K562 (cell line): ENCODE results near the gene PPM1G. TPM values are rescaled to one million over a fixed set of nuclear protein-coding genes. Genes with fewer than 3 reads are reported as not detected.

ENCODE experiments used
- CBX1 ChIP-seq: sonication (generic); IDR thresholded peaks from 2 replicates; pipeline ENCODE4 v1.6.1; 2016; ENCODE audit warnings: antibody characterized with exemption, low read depth, mild to moderate bottlenecking
- CTBP1 ChIP-seq: fragments of 450-650 bp; IDR thresholded peaks from 2 replicates; pipeline ENCODE4 v1.6.1; 2016; ENCODE audit warnings: borderline replicate concordance
- E4F1 ChIP-seq: fragments of 250-450 bp; sonication (Bioruptor Pico); IDR thresholded peaks from 2 replicates; pipeline ENCODE4 v1.5.0; 2021; ENCODE audit warnings: mild to moderate bottlenecking, borderline replicate concordance
- EP400 ChIP-seq: fragments of 450-650 bp; IDR thresholded peaks from 2 replicates; pipeline ENCODE4 v1.6.1; 2017; ENCODE audit warnings: antibody characterized with exemption, mild to moderate bottlenecking, moderate library complexity
- FOS ChIP-seq: IDR thresholded peaks from 3 replicates; pipeline ENCODE4 v1.6.1; 2011; ENCODE audit not compliant: insufficient read length; ENCODE audit errors: extremely low read depth
- HCFC1 ChIP-seq: IDR thresholded peaks from 2 replicates; pipeline ENCODE4 v1.6.1; 2012; ENCODE audit warnings: low read depth, low read length, improper control_type of control experiment
- HNRNPLL ChIP-seq: fragments of 200-400 bp; formaldehyde crosslinking; IDR thresholded peaks from 2 replicates; pipeline ENCODE4 v1.6.1; 2017; ENCODE audit warnings: low read length, low read depth, mild to moderate bottlenecking; ENCODE audit not compliant: poor library complexity, severe bottlenecking
- LCOR ChIP-seq: sonication (generic); formaldehyde crosslinking; IDR thresholded peaks from 2 replicates; pipeline ENCODE4 v1.8.0; 2022; ENCODE audit warnings: mild to moderate bottlenecking, missing genetic modification reagents
- MAFG ChIP-seq: fragments of 450-650 bp; conservative IDR thresholded peaks from 2 replicates; pipeline ENCODE4 v1.6.1; 2016; ENCODE audit warnings: missing genetic modification characterization, missing compliant biosample characterization
- MCM5 ChIP-seq: fragments of 450-650 bp; IDR thresholded peaks from 2 replicates; pipeline ENCODE4 v1.6.1; 2016; ENCODE audit warnings: low read depth
- MLX ChIP-seq, 2 experiments: fragments of 450-650 bp in 1 of 2; sonication (generic) in 1 of 2; formaldehyde crosslinking; conservative IDR thresholded peaks; 2 replicates each; pipeline versions ENCODE4 v1.4.0 to v1.8.1; 2020 to 2022; ENCODE audit warnings: mild to moderate bottlenecking in 1 of 2, missing genetic modification reagents in 1 of 2
- NR3C1 ChIP-seq: sonication (generic); formaldehyde crosslinking; IDR thresholded peaks from 2 replicates; pipeline ENCODE4 v1.8.1; 2022; ENCODE audit warnings: missing genetic modification reagents
- NRF1 ChIP-seq, 2 experiments: fragments of 450-650 bp; IDR thresholded peaks in 1 of 2; conservative IDR thresholded peaks in 1 of 2; 2 replicates each; pipeline ENCODE4 v1.6.1; 2014; ENCODE audit warnings: mild to moderate bottlenecking in 2 of 2
- PCBP1 ChIP-seq: fragments of 200-400 bp; formaldehyde crosslinking; IDR thresholded peaks from 2 replicates; pipeline ENCODE4 v1.6.1; 2018; ENCODE audit warnings: mild to moderate bottlenecking, low read depth, low read length; ENCODE audit not compliant: poor library complexity, severe bottlenecking
- RFX1 ChIP-seq: fragments of 450-650 bp; IDR thresholded peaks from 2 replicates; pipeline ENCODE4 v1.6.1; 2016; ENCODE audit warnings: mild to moderate bottlenecking, moderate library complexity
- SMARCE1 ChIP-seq: fragments of 450-650 bp; IDR thresholded peaks from 2 replicates; pipeline ENCODE4 v1.7.1; 2016; ENCODE audit warnings: mild to moderate bottlenecking
- TAF7 ChIP-seq: fragments of 450-650 bp; IDR thresholded peaks from 2 replicates; pipeline ENCODE4 v1.6.1; 2016; ENCODE audit warnings: missing genetic modification characterization, missing compliant biosample characterization
- TEAD1 ChIP-seq, 2 experiments: fragments of 450-650 bp in 1 of 2; sonication (generic) in 1 of 2; formaldehyde crosslinking; IDR thresholded peaks; 2 replicates each; pipeline versions ENCODE4 v1.4.0 to v1.8.0; 2020 to 2022; ENCODE audit warnings: mild to moderate bottlenecking in 2 of 2, missing genetic modification reagents in 1 of 2
- WHSC1 ChIP-seq: IDR thresholded peaks from one replicate; pipeline ENCODE4 v1.6.1; 2012; ENCODE audit warnings: low read length, control low read depth, inconsistent platforms
- ZC3H4 ChIP-seq: sonication (generic); formaldehyde crosslinking; IDR thresholded peaks from 2 replicates; pipeline ENCODE4 v1.9.0; 2021; ENCODE audit warnings: missing genetic modification reagents, borderline replicate concordance
- ZNF134 ChIP-seq: fragments of 250-450 bp; sonication (Bioruptor Pico); conservative IDR thresholded peaks from 2 replicates; pipeline ENCODE4 v1.4.0; 2020
- ZNF140 ChIP-seq: fragments of 250-450 bp; sonication (Bioruptor Pico); IDR thresholded peaks from 2 replicates; pipeline ENCODE4 v1.8.0; 2021; ENCODE audit warnings: moderate library complexity, mild to moderate bottlenecking, inconsistent platforms
- ZNF280B ChIP-seq: fragments of 250-450 bp; sonication (Bioruptor Pico); IDR thresholded peaks from 2 replicates; pipeline ENCODE4 v1.5.1; 2021; ENCODE audit warnings: mild to moderate bottlenecking
- ZNF384 ChIP-seq: IDR thresholded peaks from 2 replicates; pipeline ENCODE4 v1.6.1; 2012; ENCODE audit warnings: low read depth, low read length, improper control_type of control experiment
- ZNF778 ChIP-seq: fragments of 450-650 bp; formaldehyde crosslinking; IDR thresholded peaks from 2 replicates; pipeline ENCODE4 v1.4.0; 2020; ENCODE audit warnings: mild to moderate bottlenecking, moderate library complexity
- polyA plus RNA-seq, 8 experiments: library from polyadenylated mRNA; depleted of rRNA in 4 of 8; stranded (reverse) in 5 of 8; unstranded in 3 of 8; fragments of >200 nt; fragmentation: Nextera tagmentation in 2 of 8; fragmentation: Illumina TruSeq in 1 of 8; extraction: Ambion mirVana in 2 of 8; extraction: Trizol in 1 of 8; gene quantifications; 2 replicates each; pipeline versions ENCODE4 v1.2.1 to v1.2.3, GENCODE V29; 2011 to 2014; ENCODE audit warnings: inconsistent platforms in 1 of 8, missing spikeins in 1 of 8
- total RNA-seq, 7 experiments: library from RNA; depleted of rRNA in 6 of 7; stranded (reverse); fragments of >200 nt in 6 of 7; fragmentation: Illumina TruSeq in 2 of 7; extraction: Trizol in 2 of 7; gene quantifications; 2 replicates each; pipeline versions ENCODE4 v1.2.1 to v1.2.3, GENCODE V29; 2011 to 2021; ENCODE audit warnings: low replicate concordance in 1 of 7
- TF ChIP-seq, protein P1 (sequence below): fragments of 250-450 bp; sonication (Bioruptor Pico); IDR thresholded peaks from 2 replicates; pipeline ENCODE4 v1.9.0; 2021; ENCODE audit warnings: mild to moderate bottlenecking

The PPM1G gene
- total and polyA plus RNA-seq, 9 of the 15 experiments (the other 6 are each of a cell fraction or from before 2014, with no cell fraction given), result 61.7 to 230 (median 153) TPM

DNA sequence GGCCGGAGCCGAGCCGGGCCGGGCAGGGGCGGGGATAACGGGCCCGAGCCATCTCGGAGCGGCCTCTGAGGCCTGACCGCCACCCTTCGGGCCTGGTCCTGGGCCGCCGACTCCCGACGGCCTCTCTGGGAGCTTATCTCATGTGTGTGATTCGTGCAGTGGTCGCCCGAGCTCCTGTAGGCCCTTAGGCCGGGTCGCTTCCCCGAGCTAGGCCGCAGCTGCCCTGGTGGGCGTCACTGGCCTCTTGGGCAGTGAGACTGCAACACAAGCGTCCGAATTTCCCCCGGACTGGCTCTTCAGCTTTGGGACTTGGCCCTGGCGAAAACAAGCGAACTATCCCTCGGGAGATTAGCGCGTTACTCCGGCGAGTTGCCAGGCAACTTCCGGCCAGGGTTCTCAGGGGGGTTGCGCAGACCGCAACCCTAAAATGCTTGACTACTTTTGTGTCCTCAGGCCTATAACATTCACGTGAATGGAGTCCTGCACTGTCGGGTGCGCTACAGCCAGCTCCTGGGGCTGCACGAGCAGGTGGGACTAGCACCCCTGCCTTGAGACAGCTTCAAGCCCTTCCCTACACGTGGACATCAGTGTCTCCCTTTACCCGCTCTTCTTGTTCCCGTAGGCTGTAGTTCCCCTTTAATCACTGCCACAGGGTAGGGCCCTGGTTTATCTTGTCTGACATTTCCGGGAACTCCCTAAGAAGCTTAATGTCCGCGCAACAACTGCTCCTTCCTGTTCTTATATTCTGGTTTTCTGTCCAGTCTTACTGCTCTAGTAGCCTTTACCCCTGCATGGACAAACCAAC is 38.4 kb downstream of the PPM1G start (continued):
- TF ChIP-seq, protein P1, sequence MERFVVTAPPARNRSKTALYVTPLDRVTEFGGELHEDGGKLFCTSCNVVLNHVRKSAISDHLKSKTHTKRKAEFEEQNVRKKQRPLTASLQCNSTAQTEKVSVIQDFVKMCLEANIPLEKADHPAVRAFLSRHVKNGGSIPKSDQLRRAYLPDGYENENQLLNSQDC, result no peak
- TF ChIP-seq MAFG (tag), result no peak
- no peak for TF ChIP-seq HNRNPLL
- TF ChIP-seq NR3C1, result peak; percentile 68; the same call in 1 of the 2 replicates
- no peak for TF ChIP-seq HCFC1
- no peak; the same call in none of the 2 replicates for TF ChIP-seq SMARCE1
- TF ChIP-seq EP400, result peak; percentile 74
- TF ChIP-seq ZNF384, result no peak
- TF ChIP-seq E4F1, result no peak
- no peak for TF ChIP-seq ZC3H4 (CRISPR knock-in tag)
- peak; percentile 69; the same call in 1 of the 2 replicates for TF ChIP-seq RFX1
- no peak for TF ChIP-seq WHSC1
- TF ChIP-seq TAF7, result no peak
- no peak for TF ChIP-seq PCBP1
- no peak; a peak in 1 of 4 replicates for TF ChIP-seq TEAD1 (CRISPR knock-in tag; IDR thresholded peaks at IDR 0.05)
- no peak for TF ChIP-seq MLX (CRISPR knock-in tag; conservative IDR thresholded peaks at IDR 0.05)
- TF ChIP-seq LCOR, result no peak
- TF ChIP-seq ZNF134 (CRISPR knock-in tag), result no peak
- 0 out of 4 replicates have a peak, but pooled peaks of 1 of the 2 experiments have one; percentile 33 for TF ChIP-seq NRF1 (conservative IDR thresholded peaks at IDR 0.05 in 1 of 2, IDR thresholded peaks at IDR 0.05 in 1 of 2)
- no peak for TF ChIP-seq FOS
- TF ChIP-seq ZNF140 (CRISPR knock-in tag), result no peak
- peak; percentile 9; the same call in 1 of the 2 replicates for TF ChIP-seq CBX1
- TF ChIP-seq ZNF280B (CRISPR knock-in tag), result no peak
- no peak for TF ChIP-seq ZNF778 (CRISPR knock-in tag)
- no peak for TF ChIP-seq MCM5
- no peak for TF ChIP-seq CTBP1
